ENCODE measurements around the gene CTSE. TPM values are rescaled to one million over a fixed set of nuclear protein-coding genes. Genes with fewer than 3 reads are reported as not detected.
"Not testable (repeated sequence)": the region's sequence is repeated elsewhere in the genome, so short reads cannot be mapped to it uniquely, and the experiment has no call there.

The CTSE gene
- total RNA-seq (0.09 TPM), polyA plus RNA-seq (ENCODE audit: insufficient read depth in 1 of 8, insufficient read length in 8 of 8, low replicate concordance in 1 of 8) (1 to 10 TPM in 2 of 8 donors, under 1 TPM in 6; 0.19 to 1.3 (median 0.41) TPM)
- long read RNA-seq, donor 1 = 0 reads
- long read RNA-seq, donor 2 = 0 reads
- long read RNA-seq, donor 3 = 0 reads
- long read RNA-seq, donor 4 = 0 reads
- long read RNA-seq, donor 5 = 0 reads
- long read RNA-seq, donor 6 = 0 reads
- long read RNA-seq, donor 7 = 0 reads
- long read RNA-seq, donor 8 = 0 reads
- long read RNA-seq, donor 9 = 0 reads
- long read RNA-seq, donor 10 = 0 reads
- long read RNA-seq, donor 11 = 0 reads

DNA sequence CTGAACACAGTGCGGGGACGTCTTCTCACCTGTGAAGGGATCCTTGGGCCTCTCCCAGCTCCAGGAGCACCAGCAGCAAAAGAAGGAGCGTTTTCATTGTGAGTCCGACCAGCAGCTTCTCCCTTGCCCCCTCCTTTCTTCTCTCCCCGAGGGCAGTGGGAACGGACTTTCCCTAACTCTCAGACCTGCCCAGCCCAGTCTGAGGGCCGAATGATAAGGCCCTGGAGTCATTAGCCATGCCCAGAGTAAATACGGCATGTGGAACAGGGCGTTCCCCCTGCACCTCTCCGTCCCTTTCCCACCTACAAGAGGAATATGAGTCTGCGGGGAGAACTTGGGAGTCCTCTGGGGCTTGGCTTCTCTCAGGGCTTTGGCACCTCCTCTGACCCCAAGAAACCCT lies at the start of gene CTSE:
Gene CTSE (minus strand): TSS at position 201 of the 400 bp plus-strand sequence. CDS start 104 bp downstream, at position 97.
- H3K27me3 ChIP-seq (ENCODE audit: control insufficient read depth, insufficient read depth, low read length) = no peaks in the 10 kb centered on the region
- H3K36me3 ChIP-seq (ENCODE audit: control insufficient read depth, insufficient read depth, low read length) = no peaks in the 10 kb centered on the region
- DNase-seq = no peak
- H3K4me3 ChIP-seq (ENCODE audit: low read length) = no peak within 1 kb of the TSS
- H3K4me1 ChIP-seq (ENCODE audit: control insufficient read depth, insufficient read depth, low read length) = no peaks in the 10 kb centered on the region
- H3K9me3 ChIP-seq (replicated peaks; ENCODE audit: control insufficient read depth, low read depth, low read length) = no peaks in the 10 kb centered on the region
- WGBS (ENCODE audit: insufficient coverage) = 91% methylated on average over 7 of the region's 11 CpGs
- no peak within 1 kb of the TSS for H3K27ac ChIP-seq (ENCODE audit: low read length)

DNA sequence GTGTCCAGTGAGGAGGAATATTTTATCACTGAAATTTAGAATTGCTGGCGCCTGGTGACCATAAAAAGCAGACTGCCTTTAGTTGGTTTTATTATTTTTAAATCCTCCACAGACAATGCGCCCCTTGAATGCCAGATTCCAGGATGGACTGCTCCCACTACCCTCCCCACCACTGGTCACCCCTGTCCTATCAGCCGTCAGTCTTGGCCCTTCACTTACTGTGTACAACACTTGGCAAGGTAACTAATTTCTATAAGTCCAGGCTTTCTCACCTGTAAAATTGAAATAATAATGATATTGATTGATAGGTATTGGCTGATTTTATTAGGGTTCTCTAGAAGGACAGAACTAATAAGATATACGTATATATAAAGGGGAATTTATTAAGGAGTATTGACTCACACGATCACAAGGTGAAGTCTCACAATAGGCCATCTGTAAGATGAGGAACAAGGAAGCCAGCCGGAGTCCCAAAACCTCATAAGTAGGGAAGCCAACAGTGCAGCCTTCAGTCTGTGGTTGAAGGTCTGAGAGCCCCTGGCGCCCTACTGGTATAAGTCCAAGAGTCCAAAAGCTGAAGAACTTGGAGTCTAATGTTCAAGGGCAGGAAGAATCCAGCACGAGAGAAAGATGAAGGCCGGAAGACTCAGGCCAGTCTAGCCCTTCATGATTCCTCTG lies 47.1 kb upstream of the CTSE start:
- DNase-seq = no peak
- Histone ChIP-seq H3K4me3 (ENCODE audit: low read length) (no peak overlapping the region), H3K4me1 (ENCODE audit: control insufficient read depth, insufficient read depth, low read length) (no peaks in the 10 kb centered on the region), H3K27me3 (ENCODE audit: control insufficient read depth, insufficient read depth, low read length) (peaks cover 4% of the 10 kb centered on the region), H3K27ac (ENCODE audit: low read length) (no peak overlapping the region), H3K36me3 (ENCODE audit: control insufficient read depth, insufficient read depth, low read length) (no peaks in the 10 kb centered on the region), H3K9me3 (replicated peaks; ENCODE audit: control insufficient read depth, low read depth, low read length) (no peaks in the 10 kb centered on the region)
- 73% methylated on average over 5 of the region's 9 CpGs for WGBS (ENCODE audit: insufficient coverage)

- DNase-seq = no peak
- WGBS (ENCODE audit: insufficient coverage) = 67% methylated on average over 1 of the region's 1 CpG
- no peaks in the 10 kb centered on the region for H3K36me3 ChIP-seq (ENCODE audit: control insufficient read depth, insufficient read depth, low read length)
- no peaks in the 10 kb centered on the region for H3K4me1 ChIP-seq (ENCODE audit: control insufficient read depth, insufficient read depth, low read length)
- no peak overlapping the region for H3K4me3 ChIP-seq (ENCODE audit: low read length)
- H3K27ac ChIP-seq (ENCODE audit: low read length) = no peak overlapping the region
- peaks cover 4% of the 10 kb centered on the region for H3K27me3 ChIP-seq (ENCODE audit: control insufficient read depth, insufficient read depth, low read length)
- no peaks in the 10 kb centered on the region for H3K9me3 ChIP-seq (replicated peaks; ENCODE audit: control insufficient read depth, low read depth, low read length)
Observed at GRCh38 chr1:206068314-206068713, 44.6 kb upstream of the CTSE start.

- Histone ChIP-seq H3K27ac (ENCODE audit: low read length) (no peak overlapping the region), H3K27me3 (ENCODE audit: control insufficient read depth, insufficient read depth, low read length) (peaks cover 4% of the 10 kb centered on the region), H3K4me3 (ENCODE audit: low read length) (no peak overlapping the region), H3K4me1 (ENCODE audit: control insufficient read depth, insufficient read depth, low read length) (no peaks in the 10 kb centered on the region), H3K9me3 (replicated peaks; ENCODE audit: control insufficient read depth, low read depth, low read length) (peaks cover 2% of the 10 kb centered on the region), H3K36me3 (ENCODE audit: control insufficient read depth, insufficient read depth, low read length) (no peaks in the 10 kb centered on the region)
- 39% methylated on average over 4 of the region's 8 CpGs for WGBS (ENCODE audit: insufficient coverage)
- no peak for DNase-seq
Observed at GRCh38 chr1:206067486-206068227, 44.0 kb upstream of the CTSE start.

DNA sequence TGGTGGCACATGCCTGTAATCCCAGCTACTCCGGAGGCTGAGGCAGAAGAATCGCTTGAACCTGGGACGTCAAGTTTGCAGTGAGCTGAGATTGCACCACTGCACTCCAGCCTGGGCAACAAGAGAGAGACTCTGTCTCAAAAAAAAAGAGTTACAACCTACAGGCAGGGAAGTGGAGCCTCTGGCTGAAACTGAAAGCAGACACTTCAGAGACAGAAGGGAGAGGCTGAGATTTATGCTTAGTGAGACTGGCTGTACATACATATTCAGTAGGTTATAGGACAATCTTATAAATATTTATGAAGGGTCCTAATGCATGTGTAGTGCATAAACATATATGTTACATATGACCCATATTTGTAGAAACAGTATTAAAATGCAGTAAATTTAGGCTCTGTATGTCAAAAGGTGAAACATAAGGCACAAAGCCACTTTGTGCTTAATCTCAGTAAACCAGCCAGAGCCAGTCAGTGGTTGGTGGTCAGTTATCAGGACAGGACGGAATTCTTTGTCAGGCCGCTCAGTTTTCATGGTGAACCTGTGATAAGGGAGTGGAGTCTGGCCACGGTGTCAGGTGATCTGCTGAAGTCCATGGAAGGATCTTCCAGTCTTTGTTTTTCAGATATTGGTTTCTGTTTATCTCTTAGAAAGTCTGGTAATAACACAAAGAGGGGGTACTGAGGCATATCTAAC lies 42.9 kb upstream of the CTSE start:
- DNase-seq = no peak
- peaks cover 2% of the 10 kb centered on the region for H3K9me3 ChIP-seq (replicated peaks; ENCODE audit: control insufficient read depth, low read depth, low read length)

GRCh38 chr1:206065547-206066145 lies 42.0 kb upstream of the CTSE start:
- H3K4me1 ChIP-seq (ENCODE audit: control insufficient read depth, insufficient read depth, low read length) = peaks cover 8% of the 10 kb centered on the region
- peaks cover 4% of the 10 kb centered on the region for H3K27me3 ChIP-seq (ENCODE audit: control insufficient read depth, insufficient read depth, low read length)
- 88% methylated on average over 4 of the region's 4 CpGs for WGBS (ENCODE audit: insufficient coverage)
- H3K4me3 ChIP-seq (ENCODE audit: low read length) = no peak overlapping the region
- H3K36me3 ChIP-seq (ENCODE audit: control insufficient read depth, insufficient read depth, low read length) = no peaks in the 10 kb centered on the region
- peaks cover 2% of the 10 kb centered on the region for H3K9me3 ChIP-seq (replicated peaks; ENCODE audit: control insufficient read depth, low read depth, low read length)
- DNase-seq = no peak
- H3K27ac ChIP-seq (ENCODE audit: low read length) = no peak overlapping the region

More for the DNA sequence above, 42.9 kb upstream of the CTSE start:
- Histone ChIP-seq H3K4me1 (ENCODE audit: control insufficient read depth, insufficient read depth, low read length) (peaks cover 3% of the 10 kb centered on the region), H3K27ac (ENCODE audit: low read length) (no peak overlapping the region), H3K27me3 (ENCODE audit: control insufficient read depth, insufficient read depth, low read length) (peaks cover 4% of the 10 kb centered on the region), H3K36me3 (ENCODE audit: control insufficient read depth, insufficient read depth, low read length) (no peaks in the 10 kb centered on the region), H3K4me3 (ENCODE audit: low read length) (no peak overlapping the region)
- 70% methylated on average over 4 of the region's 6 CpGs for WGBS (ENCODE audit: insufficient coverage)

- not testable (repeated sequence) for DNase-seq; H3K36me3 ChIP-seq (ENCODE audit: control insufficient read depth, insufficient read depth, low read length); H3K4me3 ChIP-seq (ENCODE audit: low read length); H3K27me3 ChIP-seq (ENCODE audit: control insufficient read depth, insufficient read depth, low read length); H3K27ac ChIP-seq (ENCODE audit: low read length); H3K4me1 ChIP-seq (ENCODE audit: control insufficient read depth, insufficient read depth, low read length); H3K9me3 ChIP-seq (replicated peaks; ENCODE audit: control insufficient read depth, low read depth, low read length)
- 96% methylated on average over 11 of the region's 25 CpGs for WGBS (ENCODE audit: insufficient coverage)
Observed at GRCh38 chr1:206064501-206064900, 40.8 kb upstream of the CTSE start.

DNA sequence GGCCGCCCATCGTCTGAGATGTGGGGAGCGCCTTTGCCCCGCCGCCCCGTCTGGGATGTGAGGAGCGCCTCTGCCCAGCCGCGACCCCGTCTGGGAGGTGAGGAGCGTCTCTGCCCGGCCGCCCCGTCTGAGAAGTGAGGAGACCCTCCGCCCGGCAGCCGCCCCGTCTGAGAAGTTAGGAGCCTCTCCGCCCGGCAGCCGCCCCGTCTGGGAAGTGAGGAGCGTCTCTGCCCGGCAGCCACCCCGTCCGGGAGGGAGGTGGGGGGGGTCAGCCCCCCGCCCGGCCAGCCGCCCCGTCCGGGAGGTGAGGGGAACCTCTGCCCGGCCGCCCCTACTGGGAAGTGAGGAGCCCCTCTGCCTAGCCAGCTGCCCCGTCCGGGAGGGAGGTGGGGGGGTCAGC lies 40.3 kb upstream of the CTSE start:
- no CpG with 5 or more reads among the region's 35 CpGs for WGBS (ENCODE audit: insufficient coverage)
- H3K4me1 ChIP-seq (ENCODE audit: control insufficient read depth, insufficient read depth, low read length); H3K36me3 ChIP-seq (ENCODE audit: control insufficient read depth, insufficient read depth, low read length); H3K27me3 ChIP-seq (ENCODE audit: control insufficient read depth, insufficient read depth, low read length); DNase-seq; H3K27ac ChIP-seq (ENCODE audit: low read length); H3K9me3 ChIP-seq (replicated peaks; ENCODE audit: control insufficient read depth, low read depth, low read length); H3K4me3 ChIP-seq (ENCODE audit: low read length): not testable (repeated sequence)

DNA sequence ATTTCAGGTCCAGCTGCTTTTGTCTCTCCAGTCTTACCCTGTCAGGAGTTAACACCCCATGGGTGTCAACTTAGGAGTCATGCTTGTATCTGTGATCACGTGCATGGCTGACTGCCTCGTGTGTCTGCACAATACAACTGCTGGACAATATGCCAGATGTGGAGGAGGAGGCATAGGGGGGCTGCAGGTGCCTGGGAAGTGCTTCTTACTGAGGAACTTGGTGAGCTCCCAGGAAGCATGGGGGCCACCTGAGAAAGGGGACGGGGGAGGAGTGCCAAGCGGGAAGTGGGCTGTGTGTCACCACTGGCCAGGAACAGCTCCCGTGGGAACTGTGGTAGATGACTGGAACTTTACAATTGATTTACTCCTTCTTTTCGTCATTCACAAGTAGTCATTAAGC lies 38.8 kb upstream of the CTSE start:
- 38% methylated on average over 4 of the region's 6 CpGs for WGBS (ENCODE audit: insufficient coverage)
- H3K9me3 ChIP-seq (replicated peaks; ENCODE audit: control insufficient read depth, low read depth, low read length) = peaks cover 2% of the 10 kb centered on the region
- H3K27ac ChIP-seq (ENCODE audit: low read length) = no peak overlapping the region
- DNase-seq = peak; percentile 40
- peaks cover under 1% of the 10 kb centered on the region for H3K27me3 ChIP-seq (ENCODE audit: control insufficient read depth, insufficient read depth, low read length)
- no peaks in the 10 kb centered on the region for H3K36me3 ChIP-seq (ENCODE audit: control insufficient read depth, insufficient read depth, low read length)
- no peak overlapping the region for H3K4me3 ChIP-seq (ENCODE audit: low read length)
- peaks cover 8% of the 10 kb centered on the region for H3K4me1 ChIP-seq (ENCODE audit: control insufficient read depth, insufficient read depth, low read length)
